GM23338 (cell line): Measurements from ENCODE around the gene SHOX. TPM values are rescaled to one million over a fixed set of nuclear protein-coding genes. Genes with fewer than 3 reads are reported as not detected.

Experiments
- ATAC-seq: fragments of 200-7000 bp; cut with Tn5 transposase; 3 replicates; pipeline ENCODE4 v1.9.1; 2020
- DNase-seq: peaks from one replicate; pipeline ENCODE4 v3.0.0-alpha.2; 2015; ENCODE audit warnings: low spot score
- H2AFZ ChIP-seq: fragments of 200-600 bp; sonication (generic); 2 replicates; pipeline ENCODE4 v1.8.0; 2016; ENCODE audit warnings: antibody characterized with exemption, mild to moderate bottlenecking, moderate library complexity
- H3F3A ChIP-seq: fragments of 200-600 bp; sonication (generic); replicated peaks from 2 replicates; pipeline ENCODE4 v1.8.0; 2017; ENCODE audit warnings: antibody characterized with exemption, mixed run types, low read depth
- H3K27ac ChIP-seq: fragments of 200-600 bp; sonication (generic); 2 replicates; pipeline ENCODE4 v1.6.1; 2016; ENCODE audit warnings: low read depth
- H3K27me3 ChIP-seq: fragments of 200-600 bp; sonication (generic); 2 replicates; pipeline ENCODE4 v1.8.0; 2016; ENCODE audit warnings: mild to moderate bottlenecking, mixed run types, moderate library complexity; ENCODE audit not compliant: insufficient read depth
- H3K36me3 ChIP-seq: fragments of 200-600 bp; sonication (generic); 2 replicates; pipeline ENCODE4 v1.8.0; 2016; ENCODE audit warnings: mild to moderate bottlenecking; ENCODE audit not compliant: insufficient read depth
- H3K4me1 ChIP-seq: fragments of 200-600 bp; sonication (generic); 2 replicates; pipeline ENCODE4 v1.8.0; 2016; ENCODE audit warnings: mild to moderate bottlenecking, moderate library complexity; ENCODE audit not compliant: insufficient read depth
- H3K4me2 ChIP-seq: fragments of 200-600 bp; sonication (generic); 2 replicates; pipeline ENCODE4 v1.7.1; 2017; ENCODE audit warnings: mixed run types
- H3K4me3 ChIP-seq: fragments of 200-600 bp; sonication (generic); 2 replicates; pipeline ENCODE4 v1.6.1; 2016; ENCODE audit warnings: mixed run types
- H3K79me2 ChIP-seq: fragments of 200-600 bp; sonication (generic); replicated peaks from 2 replicates; pipeline ENCODE4 v1.8.0; 2017; ENCODE audit warnings: mild to moderate bottlenecking; ENCODE audit not compliant: insufficient read depth
- H3K9me2 ChIP-seq: fragments of 200-600 bp; sonication (generic); 2 replicates; pipeline ENCODE4 v1.8.0; 2017; ENCODE audit not compliant: insufficient read depth
- H4K20me1 ChIP-seq: fragments of 200-600 bp; sonication (generic); replicated peaks from 2 replicates; pipeline ENCODE4 v1.8.0; 2017; ENCODE audit warnings: mild to moderate bottlenecking; ENCODE audit not compliant: insufficient read depth
- H3K27ac Mint-ChIP-seq: 2 replicates; pipeline ENCODE4 v1.8.0; 2020; ENCODE audit warnings: inconsistent platforms, mild to moderate bottlenecking, moderate library complexity, mixed read lengths
- H3K27me3 Mint-ChIP-seq: 3 replicates; pipeline ENCODE4 v1.8.0; 2022; ENCODE audit warnings: low read depth, mild to moderate bottlenecking, moderate library complexity, mixed read lengths, inconsistent platforms; ENCODE audit not compliant: insufficient read depth, poor library complexity
- H3K36me3 Mint-ChIP-seq: 3 replicates; pipeline ENCODE4 v1.8.0; 2021; ENCODE audit warnings: low read depth, mild to moderate bottlenecking, inconsistent platforms, moderate library complexity, mixed read lengths
- H3K4me1 Mint-ChIP-seq: 3 replicates; pipeline ENCODE4 v1.8.0; 2020; ENCODE audit warnings: mild to moderate bottlenecking, inconsistent platforms, mixed read lengths
- H3K4me3 Mint-ChIP-seq: 3 replicates; pipeline ENCODE4 v1.8.0; 2021; ENCODE audit warnings: moderate library complexity, mild to moderate bottlenecking, inconsistent platforms, mixed read lengths
- H3K9me3 Mint-ChIP-seq: 3 replicates; pipeline ENCODE4 v1.8.0; 2020; ENCODE audit warnings: moderate library complexity, mild to moderate bottlenecking, inconsistent platforms, mixed read lengths
- CREB1 ChIP-seq: fragments of 250-450 bp; sonication (Bioruptor Pico); IDR thresholded peaks from 2 replicates; pipeline ENCODE4 v1.5.0; 2020; ENCODE audit warnings: low read depth, mild to moderate bottlenecking, moderate library complexity
- EZH2 ChIP-seq: fragments of 200-600 bp; sonication (generic); IDR thresholded peaks from one replicate; pipeline ENCODE4 v1.8.0; 2017; ENCODE audit warnings: antibody characterized with exemption, mild to moderate bottlenecking, low read depth; ENCODE audit not compliant: unreplicated experiment
- EZH2phosphoT487 ChIP-seq: fragments of 200-600 bp; sonication (generic); IDR thresholded peaks from one replicate; pipeline ENCODE4 v1.8.1; 2018; ENCODE audit warnings: antibody characterized with exemption; ENCODE audit not compliant: unreplicated experiment
- JUNB ChIP-seq: IDR thresholded peaks from one replicate; pipeline ENCODE4 v1.6.1; 2016; ENCODE audit warnings: antibody characterized with exemption; ENCODE audit not compliant: unreplicated experiment
- NANOG ChIP-seq: IDR thresholded peaks from 2 replicates; pipeline ENCODE4 v1.6.1; 2016; ENCODE audit warnings: antibody characterized with exemption, borderline replicate concordance
- POLR2AphosphoS5 ChIP-seq: IDR thresholded peaks from 2 replicates; pipeline ENCODE4 v1.6.1; 2016; ENCODE audit warnings: antibody characterized with exemption, low read depth
- REST ChIP-seq: IDR thresholded peaks from one replicate; pipeline ENCODE4 v1.6.1; 2018; ENCODE audit warnings: antibody characterized with exemption; ENCODE audit not compliant: unreplicated experiment
- STAT1 ChIP-seq: IDR thresholded peaks from one replicate; pipeline ENCODE4 v1.6.1; 2016; ENCODE audit warnings: antibody characterized with exemption; ENCODE audit not compliant: unreplicated experiment
- ZNF114 ChIP-seq: fragments of 250-450 bp; sonication (Bioruptor Pico); IDR thresholded peaks from 2 replicates; pipeline ENCODE4 v1.5.0; 2020; ENCODE audit warnings: mild to moderate bottlenecking, moderate library complexity
- ZNF462 ChIP-seq: fragments of 250-450 bp; sonication (Bioruptor Pico); IDR thresholded peaks from 2 replicates; pipeline ENCODE4 v1.5.0; 2020; ENCODE audit warnings: mild to moderate bottlenecking, moderate library complexity
- polyA plus RNA-seq: library from polyadenylated mRNA; unstranded; fragments of >200 nt; fragmentation: Nextera tagmentation; extraction: Ambion mirVana; gene quantifications from 2 replicates; pipeline ENCODE4 v1.2.1, GENCODE V29; 2016
- total RNA-seq: library from RNA; depleted of rRNA; stranded (reverse); fragments of >200 nt; shearing (Covaris generic); gene quantifications from 2 replicates; pipeline ENCODE4 v1.2.3, GENCODE V29; 2014

SHOX gene
- total and polyA plus RNA-seq, 2 experiments from 2014 or later: not detected

- no peak for TF ChIP-seq REST
- no peak for TF ChIP-seq CREB1
- TF ChIP-seq EZH2: no peak
- TF ChIP-seq EZH2phosphoT487: no peak
- no peak for TF ChIP-seq JUNB
- TF ChIP-seq POLR2AphosphoS5: no peak
- no peak for TF ChIP-seq ZNF114 (CRISPR knock-in tag)
- TF ChIP-seq STAT1: no peak
- TF ChIP-seq NANOG: no peak
Measured at GRCh38 chrX:590693-591404, 39.7 kb upstream of the SHOX start (continued).

DNA sequence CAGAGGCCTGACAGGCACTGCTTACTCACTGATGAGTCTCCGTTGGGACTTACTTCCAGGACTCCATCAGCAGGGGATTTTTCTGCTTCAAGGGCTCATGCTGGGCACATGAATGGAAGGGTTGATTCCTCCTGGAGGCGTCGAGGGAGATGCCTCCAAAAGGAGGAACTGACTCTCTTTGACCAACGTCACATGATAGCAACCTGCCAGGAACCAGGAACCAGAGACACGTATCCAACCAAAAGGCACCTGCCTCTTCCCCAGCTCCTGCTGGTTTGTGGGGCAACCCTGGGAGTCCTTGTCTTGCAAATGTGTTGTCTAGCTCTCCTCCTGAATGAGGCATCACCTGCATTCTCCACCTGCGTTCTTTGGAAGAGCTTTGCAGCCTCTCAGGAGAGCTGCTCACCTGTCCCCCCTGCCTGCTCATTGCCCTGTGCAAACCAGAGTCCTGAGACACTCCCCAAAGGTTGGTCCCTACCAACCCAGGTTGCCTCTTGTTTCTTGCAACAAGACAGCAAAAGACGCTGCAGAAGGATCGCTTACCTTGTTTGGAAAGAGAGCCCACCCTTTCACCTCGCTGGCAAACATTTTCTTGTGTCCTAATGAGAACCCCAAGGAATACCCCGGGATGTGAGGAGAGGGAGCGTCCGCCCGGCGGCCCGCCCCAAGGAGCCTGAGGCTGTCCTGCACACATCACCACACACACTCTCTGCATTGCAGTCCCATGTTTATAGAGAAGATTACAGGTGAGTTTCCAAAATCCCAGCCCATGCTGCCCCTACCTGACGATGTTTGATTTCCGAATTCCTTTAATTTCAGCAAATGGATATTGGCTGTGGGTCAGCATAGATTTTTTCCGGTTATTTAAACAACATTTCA is 30.5 kb upstream of the SHOX start:
- Histone ChIP-seq H3K4me1 (peaks cover 13% of the 10 kb centered on the region), H3K4me3 (no peak overlapping the region), H4K20me1 (no peaks in the 10 kb centered on the region), H3K79me2 (no peaks in the 10 kb centered on the region), H3F3A (0 out of 2 replicates have a peak, but pooled peaks cover 3% of the 10 kb centered on the region), H3K4me2 (peak overlapping the region; percentile 48; the same call in 1 of the 2 replicates), H3K36me3 (peaks cover 7% of the 10 kb centered on the region; the same call in 1 of the 2 replicates), H3K9me2 (no peaks in the 10 kb centered on the region), H2AFZ (peak overlapping the region; percentile 67; the same call in 1 of the 2 replicates), H3K27me3 (no peaks in the 10 kb centered on the region), H3K27ac (no peak overlapping the region)
- H3K27ac Mint-ChIP-seq: no peak overlapping the region
- H3K36me3 Mint-ChIP-seq: peaks cover 33% of the 10 kb centered on the region
- H3K4me1 Mint-ChIP-seq: peaks cover 2% of the 10 kb centered on the region; the same call in 1 of the 3 replicates
- peak; percentile 53 for DNase-seq
- H3K4me3 Mint-ChIP-seq: peak overlapping the region; percentile 56
- TF ChIP-seq NANOG (no peak), ZNF114 (CRISPR knock-in tag) (peak; percentile 96), ZNF462 (CRISPR knock-in tag) (peak; percentile 80; the same call in 1 of the 2 replicates)
- peak; percentile 96 for ATAC-seq
- peaks cover 75% of the 10 kb centered on the region for H3K9me3 Mint-ChIP-seq
- peaks cover 7% of the 10 kb centered on the region for H3K27me3 Mint-ChIP-seq
